ENCODE measurements around the gene RXRA. TPM values are rescaled to one million over a fixed set of nuclear protein-coding genes. Genes with fewer than 3 reads are reported as not detected.

Gene RXRA
- polyA plus RNA-seq, 1 donor from 2014 or later, result 2.7 TPM

DNA sequence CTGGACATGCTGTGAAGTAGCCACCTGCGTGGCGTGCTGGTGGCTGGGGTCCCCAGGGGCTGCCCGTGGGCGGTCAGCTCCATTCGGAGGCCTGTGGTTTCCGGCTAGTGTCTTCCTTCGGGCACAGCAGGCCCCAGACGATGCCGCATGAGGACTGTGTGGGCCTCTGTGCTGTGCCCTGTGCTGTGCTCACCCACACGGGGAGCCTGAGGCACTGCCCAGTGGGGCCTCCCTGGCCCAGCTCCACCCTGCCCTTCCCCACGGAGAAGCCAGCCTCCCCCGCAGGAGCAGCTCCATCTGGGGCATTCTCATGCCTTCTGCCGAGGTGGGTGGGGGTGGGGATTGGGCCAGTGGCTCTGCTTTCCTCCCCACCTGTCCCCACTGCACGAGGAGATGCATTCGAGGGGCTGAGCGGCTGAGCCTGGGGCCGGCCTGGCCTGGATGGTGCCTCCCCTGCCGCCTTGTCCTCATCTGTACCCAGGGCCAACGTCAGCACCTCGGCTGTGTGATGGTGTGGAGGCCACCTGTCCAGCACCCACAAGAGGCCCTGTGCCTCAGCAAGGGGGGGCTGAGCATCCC is 24.2 kb downstream of the RXRA start:
- peaks cover 3% of the 10 kb centered on the region for H3K79me2 ChIP-seq (replicated peaks; ENCODE audit: insufficient read depth, low read length)
- no peaks in the 10 kb centered on the region for H4K20me1 ChIP-seq (ENCODE audit: insufficient read depth)
- H3K9ac ChIP-seq (ENCODE audit: low read length), result no peak overlapping the region

DNA sequence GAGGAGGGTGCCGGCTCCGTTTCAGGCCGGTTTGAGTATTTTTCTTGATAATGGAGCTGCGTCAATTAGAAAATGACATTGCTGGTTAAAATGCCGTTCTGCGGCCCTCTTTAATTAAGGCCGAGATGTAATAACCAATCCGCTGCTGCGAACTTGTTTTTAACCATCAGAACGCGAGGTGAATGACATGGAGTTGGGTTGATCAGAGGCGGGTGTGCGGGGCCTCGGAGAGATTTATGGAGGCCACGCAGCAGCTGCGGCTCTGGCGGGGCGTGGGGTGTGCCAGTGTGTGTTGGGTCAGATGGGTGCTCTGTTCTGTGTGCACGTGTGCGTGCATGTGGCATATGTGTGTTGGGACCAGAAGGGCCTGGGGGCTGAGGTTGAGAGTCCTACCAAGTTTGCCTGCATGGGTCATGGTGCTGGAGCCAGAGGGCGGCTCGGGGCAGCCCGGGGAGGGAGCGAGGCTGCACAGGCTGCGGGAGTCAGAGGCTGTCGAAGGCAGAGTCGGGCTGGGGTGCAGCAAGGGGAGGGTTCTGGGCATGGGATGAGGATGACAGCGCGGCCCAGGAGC is 25.4 kb downstream of the RXRA start:
- no peaks in the 10 kb centered on the region for H3K27me3 ChIP-seq (ENCODE audit: insufficient read depth, low read depth, low read length)
- H3F3A ChIP-seq (ENCODE audit: insufficient read depth, low read length, poor library complexity, severe bottlenecking), result no peaks in the 10 kb centered on the region
- TF ChIP-seq EZH2 (IDR thresholded peaks at IDR 0.05; ENCODE audit: borderline replicate concordance, insufficient read depth, low read length, poor library complexity, severe bottlenecking) (no peak), MXI1 (conservative IDR thresholded peaks at IDR 0.05; ENCODE audit: poor library complexity, severe bottlenecking) (no peak), POLR2AphosphoS5 (IDR thresholded peaks at IDR 0.05) (no peak)
- no peak overlapping the region for H3K27ac ChIP-seq (ENCODE audit: low read length)
- H3K9me2 ChIP-seq (ENCODE audit: insufficient read depth, low read length), result no peaks in the 10 kb centered on the region
- H3K36me3 ChIP-seq (ENCODE audit: insufficient read depth, low read length), result no peaks in the 10 kb centered on the region
- H3K4me3 ChIP-seq (ENCODE audit: low read length), result no peak overlapping the region
- no peaks in the 10 kb centered on the region for H3K79me2 ChIP-seq (replicated peaks; ENCODE audit: insufficient read depth, low read length)
- H4K20me1 ChIP-seq (ENCODE audit: insufficient read depth), result no peaks in the 10 kb centered on the region
- no peak overlapping the region for H3K9ac ChIP-seq (ENCODE audit: low read length)
- no peak overlapping the region for H2AFZ ChIP-seq (ENCODE audit: low read depth, low read length)
- H3K9me3 ChIP-seq (ENCODE audit: low read length), result no peaks in the 10 kb centered on the region
- no peak overlapping the region for H3K4me2 ChIP-seq (ENCODE audit: low read length)

More for the DNA sequence above, 24.2 kb downstream of the RXRA start:
- no peaks in the 10 kb centered on the region for H3K27me3 ChIP-seq (ENCODE audit: insufficient read depth, low read depth, low read length)
- TF ChIP-seq, protein P1, sequence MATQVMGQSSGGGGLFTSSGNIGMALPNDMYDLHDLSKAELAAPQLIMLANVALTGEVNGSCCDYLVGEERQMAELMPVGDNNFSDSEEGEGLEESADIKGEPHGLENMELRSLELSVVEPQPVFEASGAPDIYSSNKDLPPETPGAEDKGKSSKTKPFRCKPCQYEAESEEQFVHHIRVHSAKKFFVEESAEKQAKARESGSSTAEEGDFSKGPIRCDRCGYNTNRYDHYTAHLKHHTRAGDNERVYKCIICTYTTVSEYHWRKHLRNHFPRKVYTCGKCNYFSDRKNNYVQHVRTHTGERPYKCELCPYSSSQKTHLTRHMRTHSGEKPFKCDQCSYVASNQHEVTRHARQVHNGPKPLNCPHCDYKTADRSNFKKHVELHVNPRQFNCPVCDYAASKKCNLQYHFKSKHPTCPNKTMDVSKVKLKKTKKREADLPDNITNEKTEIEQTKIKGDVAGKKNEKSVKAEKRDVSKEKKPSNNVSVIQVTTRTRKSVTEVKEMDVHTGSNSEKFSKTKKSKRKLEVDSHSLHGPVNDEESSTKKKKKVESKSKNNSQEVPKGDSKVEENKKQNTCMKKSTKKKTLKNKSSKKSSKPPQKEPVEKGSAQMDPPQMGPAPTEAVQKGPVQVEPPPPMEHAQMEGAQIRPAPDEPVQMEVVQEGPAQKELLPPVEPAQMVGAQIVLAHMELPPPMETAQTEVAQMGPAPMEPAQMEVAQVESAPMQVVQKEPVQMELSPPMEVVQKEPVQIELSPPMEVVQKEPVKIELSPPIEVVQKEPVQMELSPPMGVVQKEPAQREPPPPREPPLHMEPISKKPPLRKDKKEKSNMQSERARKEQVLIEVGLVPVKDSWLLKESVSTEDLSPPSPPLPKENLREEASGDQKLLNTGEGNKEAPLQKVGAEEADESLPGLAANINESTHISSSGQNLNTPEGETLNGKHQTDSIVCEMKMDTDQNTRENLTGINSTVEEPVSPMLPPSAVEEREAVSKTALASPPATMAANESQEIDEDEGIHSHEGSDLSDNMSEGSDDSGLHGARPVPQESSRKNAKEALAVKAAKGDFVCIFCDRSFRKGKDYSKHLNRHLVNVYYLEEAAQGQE (IDR thresholded peaks at IDR 0.05; ENCODE audit: borderline replicate concordance), result no peak
- TF ChIP-seq MXI1 (conservative IDR thresholded peaks at IDR 0.05; ENCODE audit: poor library complexity, severe bottlenecking), result no peak
- TF ChIP-seq EZH2 (IDR thresholded peaks at IDR 0.05; ENCODE audit: borderline replicate concordance, insufficient read depth, low read length, poor library complexity, severe bottlenecking), result no peak
- TF ChIP-seq SMC3 (conservative IDR thresholded peaks at IDR 0.05; ENCODE audit: poor library complexity), result no peak
- no peak for TF ChIP-seq TAF1 (IDR thresholded peaks at IDR 0.05; ENCODE audit: low read depth)
- TF ChIP-seq, protein P2, sequence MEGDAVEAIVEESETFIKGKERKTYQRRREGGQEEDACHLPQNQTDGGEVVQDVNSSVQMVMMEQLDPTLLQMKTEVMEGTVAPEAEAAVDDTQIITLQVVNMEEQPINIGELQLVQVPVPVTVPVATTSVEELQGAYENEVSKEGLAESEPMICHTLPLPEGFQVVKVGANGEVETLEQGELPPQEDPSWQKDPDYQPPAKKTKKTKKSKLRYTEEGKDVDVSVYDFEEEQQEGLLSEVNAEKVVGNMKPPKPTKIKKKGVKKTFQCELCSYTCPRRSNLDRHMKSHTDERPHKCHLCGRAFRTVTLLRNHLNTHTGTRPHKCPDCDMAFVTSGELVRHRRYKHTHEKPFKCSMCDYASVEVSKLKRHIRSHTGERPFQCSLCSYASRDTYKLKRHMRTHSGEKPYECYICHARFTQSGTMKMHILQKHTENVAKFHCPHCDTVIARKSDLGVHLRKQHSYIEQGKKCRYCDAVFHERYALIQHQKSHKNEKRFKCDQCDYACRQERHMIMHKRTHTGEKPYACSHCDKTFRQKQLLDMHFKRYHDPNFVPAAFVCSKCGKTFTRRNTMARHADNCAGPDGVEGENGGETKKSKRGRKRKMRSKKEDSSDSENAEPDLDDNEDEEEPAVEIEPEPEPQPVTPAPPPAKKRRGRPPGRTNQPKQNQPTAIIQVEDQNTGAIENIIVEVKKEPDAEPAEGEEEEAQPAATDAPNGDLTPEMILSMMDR (IDR thresholded peaks at IDR 0.05; ENCODE audit: poor library complexity, severe bottlenecking), result no peak
- TF ChIP-seq POLR2AphosphoS5 (IDR thresholded peaks at IDR 0.05), result no peak
- H3K27ac ChIP-seq (ENCODE audit: low read length), result no peak overlapping the region
- no peak overlapping the region for H2AFZ ChIP-seq (ENCODE audit: low read depth, low read length)
- no peak overlapping the region for H3K4me2 ChIP-seq (ENCODE audit: low read length)
- no peak overlapping the region for H3K4me3 ChIP-seq (ENCODE audit: low read length)
- H3K9me3 ChIP-seq (ENCODE audit: low read length), result no peaks in the 10 kb centered on the region
- H3F3A ChIP-seq (ENCODE audit: insufficient read depth, low read length, poor library complexity, severe bottlenecking), result no peaks in the 10 kb centered on the region
- no peaks in the 10 kb centered on the region for H3K36me3 ChIP-seq (ENCODE audit: insufficient read depth, low read length)
- H3K9me2 ChIP-seq (ENCODE audit: insufficient read depth, low read length), result no peaks in the 10 kb centered on the region
